ENCODE measurements around the gene KLHL41.
"Not testable (repeated sequence)": the region's sequence is repeated elsewhere in the genome, so short reads cannot be mapped to it uniquely, and the experiment has no call there.

Gene KLHL41

GRCh38 chr2:169509955-169510354, 453 bp downstream of the KLHL41 start:
- DNase-seq (ENCODE audit: low read depth in 1 of 2, low spot score in 1 of 2): no peak

GRCh38 chr2:169510496-169510895, 994 bp downstream of the KLHL41 start:
- DNase-seq (ENCODE audit: low read depth in 1 of 2, low spot score in 1 of 2): no peak

- no peak for DNase-seq (ENCODE audit: low read depth in 1 of 2, low spot score in 1 of 2)
Observed at GRCh38 chr2:169511818-169512217, 2.3 kb downstream of the KLHL41 start.

GRCh38 chr2:169512525-169512924, 3.0 kb downstream of the KLHL41 start:
- DNase-seq (ENCODE audit: low read depth in 1 of 2, low spot score in 1 of 2): no peak

- no peak for DNase-seq (ENCODE audit: low read depth in 1 of 2, low spot score in 1 of 2)
Observed at GRCh38 chr2:169513094-169513493, 3.6 kb downstream of the KLHL41 start.

GRCh38 chr2:169513926-169514325, 4.4 kb downstream of the KLHL41 start:
- DNase-seq (ENCODE audit: low read depth in 1 of 2, low spot score in 1 of 2): no peak

GRCh38 chr2:169514758-169515157, 5.3 kb downstream of the KLHL41 start:
- DNase-seq (ENCODE audit: low read depth in 1 of 2, low spot score in 1 of 2): not testable (repeated sequence)

- DNase-seq (ENCODE audit: low read depth in 1 of 2, low spot score in 1 of 2): not testable (repeated sequence)
Observed at GRCh38 chr2:169516488-169516995, 7.0 kb downstream of the KLHL41 start.

GRCh38 chr2:169520896-169521295, 11.4 kb downstream of the KLHL41 start:
- DNase-seq (ENCODE audit: low read depth in 1 of 2, low spot score in 1 of 2): no peak

GRCh38 chr2:169523681-169524080, 14.2 kb downstream of the KLHL41 start:
- DNase-seq (ENCODE audit: low read depth in 1 of 2, low spot score in 1 of 2): no peak

- no peak for DNase-seq (ENCODE audit: low read depth in 1 of 2, low spot score in 1 of 2)
Observed at GRCh38 chr2:169525434-169525833, 15.9 kb downstream of the KLHL41 start.

- DNase-seq (ENCODE audit: low read depth in 1 of 2, low spot score in 1 of 2): no peak
Observed at GRCh38 chr2:169526451-169526850, 16.9 kb downstream of the KLHL41 start.

GRCh38 chr2:169528271-169528701, 18.8 kb downstream of the KLHL41 start:
- DNase-seq (ENCODE audit: low read depth in 1 of 2, low spot score in 1 of 2): peak; percentile 47 to 48

GRCh38 chr2:169539460-169539859, 30.0 kb downstream of the KLHL41 start:
- not testable (repeated sequence) for DNase-seq (ENCODE audit: low read depth in 1 of 2, low spot score in 1 of 2)

- no peak for DNase-seq (ENCODE audit: low read depth in 1 of 2, low spot score in 1 of 2)
Observed at GRCh38 chr2:169540146-169540545, 30.6 kb downstream of the KLHL41 start.

- no peak for DNase-seq (ENCODE audit: low read depth in 1 of 2, low spot score in 1 of 2)
Observed at GRCh38 chr2:169542433-169542832, 32.9 kb downstream of the KLHL41 start.

- DNase-seq (ENCODE audit: low read depth in 1 of 2, low spot score in 1 of 2): no peak
Observed at GRCh38 chr2:169546756-169547155, 37.3 kb downstream of the KLHL41 start.

- DNase-seq (ENCODE audit: low read depth in 1 of 2, low spot score in 1 of 2): no peak
Observed at GRCh38 chr2:169561364-169561763, 51.9 kb downstream of the KLHL41 start.

GRCh38 chr2:169562084-169562483, 52.6 kb downstream of the KLHL41 start:
- DNase-seq (ENCODE audit: low read depth in 1 of 2, low spot score in 1 of 2): not testable (repeated sequence)

- DNase-seq (ENCODE audit: low read depth in 1 of 2, low spot score in 1 of 2): no peak
Observed at GRCh38 chr2:169562519-169562918, 53.0 kb downstream of the KLHL41 start.

GRCh38 chr2:169565686-169566085, 56.2 kb downstream of the KLHL41 start:
- no peak for DNase-seq (ENCODE audit: low read depth in 1 of 2, low spot score in 1 of 2)

- DNase-seq (ENCODE audit: low read depth in 1 of 2, low spot score in 1 of 2): no peak
Observed at GRCh38 chr2:169569948-169570347, 60.4 kb downstream of the KLHL41 start.

- not testable (repeated sequence) for DNase-seq (ENCODE audit: low read depth in 1 of 2, low spot score in 1 of 2)
Observed at GRCh38 chr2:169570752-169571151, 61.2 kb downstream of the KLHL41 start.

- no peak for DNase-seq (ENCODE audit: low read depth in 1 of 2, low spot score in 1 of 2)
Observed at GRCh38 chr2:169571571-169571970, 62.1 kb downstream of the KLHL41 start.
